A172 (cell line): Measurements from ENCODE around the gene SLC35F4. TPM values are rescaled to one million over a fixed set of nuclear protein-coding genes. Genes with fewer than 3 reads are reported as not detected.

Source experiments
- DNase-seq: peaks from one replicate; pipeline ENCODE4 v3.0.0-alpha.2; 2015; ENCODE audit warnings: low spot score
- total RNA-seq: library from RNA; depleted of rRNA; stranded (reverse); fragments of >200 nt; shearing (Covaris generic); gene quantifications from 2 replicates; pipeline ENCODE4 v1.2.3, GENCODE V29; 2014

SLC35F4 gene
- total RNA-seq, 1 experiment from 2014 or later: not detected

- DNase-seq: no peak
Observed at GRCh38 chr14:57617510-57617909, 248.4 kb downstream of the SLC35F4 start.

GRCh38 chr14:57612946-57613345, 252.9 kb downstream of the SLC35F4 start:
- no peak for DNase-seq

GRCh38 chr14:57611555-57612075, 254.3 kb downstream of the SLC35F4 start:
- no peak for DNase-seq

- DNase-seq: no peak
Observed at GRCh38 chr14:57610631-57611030, 255.3 kb downstream of the SLC35F4 start.

GRCh38 chr14:57609192-57610075, 256.5 kb downstream of the SLC35F4 start:
- no peak for DNase-seq

- no peak for DNase-seq
Observed at GRCh38 chr14:57607086-57607485, 258.8 kb downstream of the SLC35F4 start.

- no peak for DNase-seq
Observed at GRCh38 chr14:57583396-57583795, 282.5 kb downstream of the SLC35F4 start.

- no peak for DNase-seq
Observed at GRCh38 chr14:57582746-57583145, 283.1 kb downstream of the SLC35F4 start.

GRCh38 chr14:57578801-57579200, 287.1 kb downstream of the SLC35F4 start:
- DNase-seq: no peak

GRCh38 chr14:57576498-57576897, 289.4 kb downstream of the SLC35F4 start:
- no peak for DNase-seq

GRCh38 chr14:57575482-57575881, 290.4 kb downstream of the SLC35F4 start:
- DNase-seq: no peak

- DNase-seq: no peak
Observed at GRCh38 chr14:57574617-57575288, 291.1 kb downstream of the SLC35F4 start.

GRCh38 chr14:57573173-57573572, 292.7 kb downstream of the SLC35F4 start:
- no peak for DNase-seq

GRCh38 chr14:57568554-57568953, 297.3 kb downstream of the SLC35F4 start:
- no peak for DNase-seq

GRCh38 chr14:57567220-57567619, 298.7 kb downstream of the SLC35F4 start:
- DNase-seq: no peak

- no peak for DNase-seq
Observed at GRCh38 chr14:57560681-57561080, 305.2 kb downstream of the SLC35F4 start.

- DNase-seq: no peak
Observed at GRCh38 chr14:57559576-57559975, 306.3 kb downstream of the SLC35F4 start.

- no peak for DNase-seq
Observed at GRCh38 chr14:57549765-57550420, 316.0 kb downstream of the SLC35F4 start.

GRCh38 chr14:57549016-57549564, 316.8 kb downstream of the SLC35F4 start:
- no peak for DNase-seq

GRCh38 chr14:57547131-57547530, 318.8 kb downstream of the SLC35F4 start:
- DNase-seq: no peak

GRCh38 chr14:57533214-57533613, 332.7 kb downstream of the SLC35F4 start:
- no peak for DNase-seq

GRCh38 chr14:57530571-57530970, 335.3 kb downstream of the SLC35F4 start:
- no peak for DNase-seq
